Measurements from ENCODE around the gene TMEM39B. TPM values are rescaled to one million over a fixed set of nuclear protein-coding genes. Genes with fewer than 3 reads are reported as not detected.

TMEM39B gene
- total RNA-seq = 10 to 100 TPM; 32.6 to 36.2 TPM

DNA sequence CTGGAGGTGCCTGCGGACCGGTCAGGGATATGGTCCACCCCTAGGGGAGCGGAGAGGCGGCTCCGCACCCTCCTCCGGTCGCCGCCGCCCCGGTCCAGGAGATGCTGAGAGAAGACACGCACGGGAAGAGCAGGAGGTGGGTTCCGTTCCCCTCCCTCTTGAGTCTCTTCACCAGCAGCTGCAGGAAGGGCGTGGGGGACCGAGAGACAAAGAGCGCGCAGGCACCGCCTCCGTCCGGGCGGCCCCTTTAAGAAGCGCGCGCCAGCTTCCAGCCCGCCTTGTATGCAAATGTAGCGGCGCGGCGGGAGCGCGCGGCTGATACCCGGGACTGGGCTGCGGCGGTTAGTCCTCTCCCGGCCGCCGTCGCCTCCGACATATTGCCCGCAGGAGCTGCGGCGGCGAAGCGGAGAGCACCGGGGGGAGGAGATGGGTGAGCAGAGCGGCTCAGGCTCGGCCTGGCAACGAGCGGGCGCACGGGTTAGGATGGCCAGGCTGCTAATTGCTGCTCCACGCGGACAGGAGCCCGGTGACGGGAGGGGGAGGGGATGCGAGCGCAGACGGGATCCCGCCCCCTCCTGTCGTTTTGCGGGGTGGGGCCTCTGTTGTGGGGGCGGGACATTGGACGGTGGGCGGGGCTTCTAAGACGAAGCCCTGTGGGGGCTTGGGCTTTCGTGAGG, at the start of gene TMEM39B:
TMEM39B (plus strand) TSS at position 318 of the 677 bp plus-strand sequence; CDS start at position 427, 109 bp downstream.
- Mint-ChIP-seq H3K4me1 (ENCODE audit: low read depth) (peaks cover 38% of the 10 kb centered on the region), H3K27ac (peak within 1 kb of the TSS; percentile 87), H3K4me3 (peak within 1 kb of the TSS; percentile 76), H3K36me3 (ENCODE audit: low read depth) (peaks cover 15% of the 10 kb centered on the region), H3K27me3 (ENCODE audit: low read depth) (no peaks in the 10 kb centered on the region), H3K9me3 (ENCODE audit: insufficient read depth) (no peaks in the 10 kb centered on the region)
- peak; percentile 97 for DNase-seq
- ChIA-PET CTCF (interaction anchor here (0.8 to 2.6 kb wide), 13 partner anchors 9 to 341 kb away, joined by 3 to 21 read pairs (median 5); partner anchors contain the start of genes KPNA6 and TXLNA), POLR2A (interaction anchor here (0.6 to 4.5 kb wide), 14 partner anchors 9 to 322 kb away, joined by 3 to 28 read pairs (median 4); partner anchors contain the start of genes BSDC1, KPNA6 and TXLNA)
- peak; percentile 90 for ATAC-seq

- Mint-ChIP-seq H3K4me1 (ENCODE audit: low read depth) (peaks cover 38% of the 10 kb centered on the region), H3K27me3 (ENCODE audit: low read depth) (no peaks in the 10 kb centered on the region), H3K36me3 (ENCODE audit: low read depth) (peaks cover 45% of the 10 kb centered on the region), H3K4me3 (no peak overlapping the region), H3K27ac (no peak overlapping the region), H3K9me3 (ENCODE audit: insufficient read depth) (no peaks in the 10 kb centered on the region)
- ChIA-PET POLR2A (interaction anchor here (0.7 to 1.8 kb wide), 3 partner anchors 9 to 12 kb away, joined by 3 to 7 read pairs (median 4); partner anchors contain the start of gene KHDRBS1), CTCF (interaction anchor here (0.8 to 1.8 kb wide), 9 partner anchors 10 to 85 kb away, joined by 3 to 7 read pairs (median 4); partner anchors contain the start of genes KHDRBS1, KPNA6 and PTP4A2)
- no peak for DNase-seq
- ATAC-seq = no peak
Measured at GRCh38 chr1:32023351-32023750, 49.4 kb upstream of the TMEM39B start.

- Mint-ChIP-seq H3K4me3 (no peak overlapping the region), H3K27me3 (ENCODE audit: low read depth) (no peaks in the 10 kb centered on the region), H3K9me3 (ENCODE audit: insufficient read depth) (no peaks in the 10 kb centered on the region), H3K36me3 (ENCODE audit: low read depth) (peaks cover 50% of the 10 kb centered on the region), H3K4me1 (ENCODE audit: low read depth) (peaks cover 35% of the 10 kb centered on the region), H3K27ac (no peak overlapping the region)
- ChIA-PET CTCF (interaction anchor here (0.5 to 1.0 kb wide), 2 partner anchors 22 to 102 kb away, joined by 3 read pairs; no protein-coding TSS in a partner anchor), POLR2A (interaction anchor here (0.7 to 1.3 kb wide), 2 partner anchors 12 to 41 kb away, joined by 3 read pairs; partner anchors contain the start of gene KHDRBS1)
- ATAC-seq (no peak), DNase-seq (no peak)
Measured at GRCh38 chr1:32025515-32025914, 47.2 kb upstream of the TMEM39B start.

DNA sequence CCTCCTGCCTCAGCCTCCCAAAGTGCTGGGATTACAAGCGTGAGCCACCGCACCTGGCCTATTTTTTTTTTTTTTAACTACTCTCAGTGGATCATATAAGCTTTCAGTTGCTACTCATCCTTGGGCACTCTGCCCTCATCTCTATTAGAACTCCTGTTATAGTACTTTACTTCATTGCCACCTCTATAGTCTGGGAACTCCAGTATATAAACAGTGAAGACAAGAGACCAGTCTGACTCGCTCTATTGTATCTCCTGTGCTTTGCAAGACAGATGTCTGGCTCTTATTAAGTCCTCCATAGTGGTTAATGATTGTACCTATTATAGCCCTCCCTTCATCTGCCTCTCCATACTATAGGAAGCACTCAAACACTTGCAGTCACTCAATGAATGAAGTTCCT, 44.0 kb upstream of the TMEM39B start:
- H3K9me3 Mint-ChIP-seq (ENCODE audit: insufficient read depth) = no peaks in the 10 kb centered on the region
- H3K36me3 Mint-ChIP-seq (ENCODE audit: low read depth) = peaks cover 56% of the 10 kb centered on the region
- no peak for DNase-seq
- H3K27me3 Mint-ChIP-seq (ENCODE audit: low read depth) = no peaks in the 10 kb centered on the region
- no peak for ATAC-seq
- H3K27ac Mint-ChIP-seq = no peak overlapping the region
- no peak overlapping the region for H3K4me3 Mint-ChIP-seq
- H3K4me1 Mint-ChIP-seq (ENCODE audit: low read depth) = peaks cover 31% of the 10 kb centered on the region
- CTCF ChIA-PET = no interaction called here
- POLR2A ChIA-PET = no interaction called here

- H3K9me3 Mint-ChIP-seq (ENCODE audit: insufficient read depth) = no peaks in the 10 kb centered on the region
- ChIA-PET POLR2A (no interaction called here), CTCF (interaction anchor here (0.6 kb wide), 1 partner anchor 11 kb away, joined by 3 read pairs; no protein-coding TSS in a partner anchor)
- ATAC-seq (no peak), DNase-seq (no peak)
- peaks cover 44% of the 10 kb centered on the region for H3K4me1 Mint-ChIP-seq (ENCODE audit: low read depth)
- H3K4me3 Mint-ChIP-seq = no peak overlapping the region
- H3K36me3 Mint-ChIP-seq (ENCODE audit: low read depth) = peaks cover 65% of the 10 kb centered on the region
- no peaks in the 10 kb centered on the region for H3K27me3 Mint-ChIP-seq (ENCODE audit: low read depth)
- peak overlapping the region; percentile 33 for H3K27ac Mint-ChIP-seq
Measured at GRCh38 chr1:32031578-32032274, 41.0 kb upstream of the TMEM39B start.

DNA sequence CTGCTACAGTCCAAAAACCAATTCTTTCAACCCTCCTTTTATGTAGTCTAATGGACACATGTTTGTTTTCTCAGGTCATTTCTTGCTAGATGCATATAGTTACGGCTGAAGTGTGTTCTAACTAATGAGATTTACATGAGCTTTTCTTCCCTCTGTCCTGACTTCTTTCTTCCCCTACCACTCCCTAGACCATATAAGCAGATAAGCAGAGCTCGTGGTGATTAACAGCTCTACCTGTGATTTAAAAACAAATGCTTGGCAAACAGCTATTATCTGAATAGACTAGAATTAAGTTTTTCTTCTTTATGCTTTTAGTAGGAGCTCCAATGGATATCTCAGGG, 40.5 kb upstream of the TMEM39B start:
- no peaks in the 10 kb centered on the region for H3K27me3 Mint-ChIP-seq (ENCODE audit: low read depth)
- no peak overlapping the region for H3K27ac Mint-ChIP-seq
- DNase-seq (no peak), ATAC-seq (no peak)
- CTCF ChIA-PET = interaction anchor here (0.6 kb wide), 1 partner anchor 11 kb away, joined by 3 read pairs; no protein-coding TSS in a partner anchor
- no peak overlapping the region for H3K4me3 Mint-ChIP-seq
- POLR2A ChIA-PET = no interaction called here
- no peaks in the 10 kb centered on the region for H3K9me3 Mint-ChIP-seq (ENCODE audit: insufficient read depth)
- H3K36me3 Mint-ChIP-seq (ENCODE audit: low read depth) = peaks cover 69% of the 10 kb centered on the region
- peaks cover 43% of the 10 kb centered on the region for H3K4me1 Mint-ChIP-seq (ENCODE audit: low read depth)

- peaks cover 79% of the 10 kb centered on the region for H3K36me3 Mint-ChIP-seq (ENCODE audit: low read depth)
- H3K4me3 Mint-ChIP-seq = no peak overlapping the region
- H3K4me1 Mint-ChIP-seq (ENCODE audit: low read depth) = peaks cover 32% of the 10 kb centered on the region
- CTCF ChIA-PET = interaction anchor here (0.9 to 1.8 kb wide), 4 partner anchors 9 to 391 kb away, joined by 3 read pairs; no protein-coding TSS in a partner anchor
- no peaks in the 10 kb centered on the region for H3K27me3 Mint-ChIP-seq (ENCODE audit: low read depth)
- peak overlapping the region; percentile 54 for H3K27ac Mint-ChIP-seq
- no peak for ATAC-seq
- DNase-seq = no peak
- H3K9me3 Mint-ChIP-seq (ENCODE audit: insufficient read depth) = no peaks in the 10 kb centered on the region
- POLR2A ChIA-PET = interaction anchor here (0.6 to 1.8 kb wide), 5 partner anchors 9 to 21 kb away, joined by 3 to 10 read pairs (median 3); partner anchors contain the start of gene KHDRBS1
Measured at GRCh38 chr1:32035119-32035518, 37.6 kb upstream of the TMEM39B start.

DNA sequence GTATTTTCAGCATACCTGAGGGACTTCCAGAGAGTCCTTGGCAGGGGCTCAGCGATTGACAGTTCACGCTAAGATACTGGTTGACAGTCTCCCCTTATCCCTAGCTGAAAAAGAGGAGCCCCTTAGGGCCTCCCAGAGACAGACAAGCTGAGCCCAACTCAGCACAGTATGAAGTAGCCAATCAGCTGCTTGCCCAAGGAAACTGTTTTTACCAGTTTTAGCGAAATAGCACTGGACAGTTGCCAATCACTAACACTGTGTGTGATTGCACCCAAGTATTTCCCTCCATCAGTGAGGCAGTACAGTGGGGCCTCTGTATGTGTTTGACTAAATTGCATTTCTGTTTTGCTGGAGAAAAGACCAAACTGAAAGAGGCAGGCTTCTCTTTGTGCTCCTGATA, 32.0 kb upstream of the TMEM39B start:
- ATAC-seq = no peak
- no peak for DNase-seq
- Mint-ChIP-seq H3K4me3 (no peak overlapping the region), H3K27ac (no peak overlapping the region), H3K4me1 (ENCODE audit: low read depth) (peaks cover 7% of the 10 kb centered on the region), H3K9me3 (ENCODE audit: insufficient read depth) (no peaks in the 10 kb centered on the region), H3K36me3 (ENCODE audit: low read depth) (peaks cover 66% of the 10 kb centered on the region), H3K27me3 (ENCODE audit: low read depth) (no peaks in the 10 kb centered on the region)
- CTCF ChIA-PET = no interaction called here
- POLR2A ChIA-PET = no interaction called here

- Mint-ChIP-seq H3K4me1 (ENCODE audit: low read depth) (no peaks in the 10 kb centered on the region), H3K27me3 (ENCODE audit: low read depth) (no peaks in the 10 kb centered on the region), H3K27ac (no peak overlapping the region), H3K9me3 (ENCODE audit: insufficient read depth) (no peaks in the 10 kb centered on the region), H3K36me3 (ENCODE audit: low read depth) (peaks cover 68% of the 10 kb centered on the region), H3K4me3 (no peak overlapping the region)
- ATAC-seq (no peak), DNase-seq (no peak)
- CTCF ChIA-PET = no interaction called here
- POLR2A ChIA-PET = no interaction called here
Measured at GRCh38 chr1:32042330-32042729, 30.4 kb upstream of the TMEM39B start.

GRCh38 chr1:32044234-32044633, 28.5 kb upstream of the TMEM39B start:
- no peaks in the 10 kb centered on the region for H3K9me3 Mint-ChIP-seq (ENCODE audit: insufficient read depth)
- no peak overlapping the region for H3K27ac Mint-ChIP-seq
- no peak overlapping the region for H3K4me3 Mint-ChIP-seq
- H3K36me3 Mint-ChIP-seq (ENCODE audit: low read depth) = peaks cover 69% of the 10 kb centered on the region
- no peak for DNase-seq
- POLR2A ChIA-PET = interaction anchor here (0.7 to 1.3 kb wide), 4 partner anchors 9 to 28 kb away, joined by 3 to 5 read pairs (median 3); partner anchors contain the start of gene TMEM39B
- ATAC-seq = no peak
- CTCF ChIA-PET = interaction anchor here (1.0 to 2.7 kb wide), 7 partner anchors 9 to 80 kb away, joined by 3 to 8 read pairs (median 6); partner anchors contain the start of gene KPNA6
- no peaks in the 10 kb centered on the region for H3K27me3 Mint-ChIP-seq (ENCODE audit: low read depth)
- H3K4me1 Mint-ChIP-seq (ENCODE audit: low read depth) = no peaks in the 10 kb centered on the region

GRCh38 chr1:32045772-32046171, 27.0 kb upstream of the TMEM39B start:
- no peaks in the 10 kb centered on the region for H3K9me3 Mint-ChIP-seq (ENCODE audit: insufficient read depth)
- DNase-seq (no peak), ATAC-seq (no peak)
- CTCF ChIA-PET = no interaction called here
- no peak overlapping the region for H3K27ac Mint-ChIP-seq
- peaks cover 64% of the 10 kb centered on the region for H3K36me3 Mint-ChIP-seq (ENCODE audit: low read depth)
- no peaks in the 10 kb centered on the region for H3K27me3 Mint-ChIP-seq (ENCODE audit: low read depth)
- H3K4me1 Mint-ChIP-seq (ENCODE audit: low read depth) = no peaks in the 10 kb centered on the region
- POLR2A ChIA-PET = no interaction called here
- H3K4me3 Mint-ChIP-seq = no peak overlapping the region

DNA sequence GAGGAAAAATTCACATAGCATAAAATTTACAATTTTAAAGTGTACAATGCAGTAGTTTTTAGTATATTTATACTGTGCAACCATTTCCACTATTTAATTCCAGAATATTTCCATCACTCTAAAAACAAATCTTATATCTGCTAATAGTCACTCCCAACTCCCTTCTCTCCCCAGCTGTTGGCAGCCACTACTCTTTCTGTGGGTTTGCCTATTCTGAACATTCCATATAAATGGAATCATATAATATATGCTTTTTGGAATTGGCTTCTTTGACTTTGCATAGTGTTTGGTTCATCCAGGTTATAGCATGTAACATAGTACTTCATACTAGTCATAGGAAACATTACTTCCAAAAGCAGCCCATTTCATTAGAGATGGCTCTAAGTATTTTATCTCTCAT, 25.0 kb upstream of the TMEM39B start:
- Mint-ChIP-seq H3K4me3 (no peak overlapping the region), H3K36me3 (ENCODE audit: low read depth) (peaks cover 65% of the 10 kb centered on the region), H3K27me3 (ENCODE audit: low read depth) (no peaks in the 10 kb centered on the region), H3K9me3 (ENCODE audit: insufficient read depth) (no peaks in the 10 kb centered on the region), H3K4me1 (ENCODE audit: low read depth) (no peaks in the 10 kb centered on the region), H3K27ac (no peak overlapping the region)
- ChIA-PET CTCF (interaction anchor here (0.8 to 2.0 kb wide), 2 partner anchors 16 to 17 kb away, joined by 3 to 5 read pairs; no protein-coding TSS in a partner anchor), POLR2A (no interaction called here)
- DNase-seq (no peak), ATAC-seq (no peak)
